GM18505 (cell line): ENCODE data around the gene TEX38.

Experiments
- ATAC-seq: cut with Tn5 transposase; IDR thresholded peaks from one replicate; pipeline ENCODE4 v1.9.1; 2021; ENCODE audit not compliant: unreplicated experiment
- POLR2A ChIP-seq: IDR thresholded peaks from 4 replicates; pipeline ENCODE4 v1.6.1; 2011; ENCODE audit warnings: borderline replicate concordance; ENCODE audit not compliant: insufficient read depth, insufficient read length; ENCODE audit errors: extremely low read depth

Gene TEX38

GRCh38 chr1:46671554-46671953 lies at the start of gene TEX38:
Gene TEX38 (plus strand): TSS chr1:46671854. CDS start chr1:46671935, 81 bp downstream.
- no peak for ATAC-seq
- TF ChIP-seq POLR2A: no peak

DNA sequence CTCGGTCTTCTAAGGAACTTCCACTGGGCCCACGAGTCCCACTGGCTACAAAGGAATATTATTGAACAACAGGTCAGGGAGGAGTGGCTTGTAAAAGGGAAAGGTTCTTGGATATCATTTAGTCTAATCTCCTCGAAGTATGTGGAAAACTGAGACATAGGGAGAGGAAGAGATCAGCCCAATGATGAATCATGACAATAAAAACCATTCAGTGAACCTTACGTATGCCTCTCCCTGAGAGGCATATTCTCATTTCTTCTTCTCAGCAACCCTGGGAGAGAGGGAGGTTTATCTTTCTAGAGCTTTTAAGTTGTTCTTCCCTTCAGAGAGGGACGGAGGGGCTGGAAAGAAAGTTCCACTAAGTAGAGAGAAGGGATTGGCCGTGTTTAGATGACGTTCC lies 49.7 kb upstream of the TEX38 start:
- no peak for ATAC-seq
- TF ChIP-seq POLR2A: no peak

DNA sequence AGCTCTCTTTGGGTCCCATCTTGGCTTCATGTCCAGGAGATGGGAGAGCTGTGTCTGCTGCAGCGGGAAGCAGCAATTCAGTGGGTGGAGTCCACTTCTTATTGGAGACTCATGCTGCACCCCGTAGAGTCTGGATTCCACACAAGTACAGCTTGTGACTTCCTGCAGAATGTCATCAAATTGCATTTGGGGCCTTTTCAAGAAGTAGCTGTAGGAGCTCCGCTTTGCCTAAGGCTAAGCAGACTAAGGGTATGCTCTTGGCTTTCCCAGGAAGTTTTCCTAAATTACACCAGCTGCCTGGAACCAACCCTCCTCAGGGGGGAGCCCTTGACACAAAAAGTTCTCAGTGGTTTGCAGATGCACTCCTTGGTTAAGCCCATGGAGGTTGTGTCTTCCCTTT lies 49.3 kb upstream of the TEX38 start:
- ATAC-seq: no peak

DNA sequence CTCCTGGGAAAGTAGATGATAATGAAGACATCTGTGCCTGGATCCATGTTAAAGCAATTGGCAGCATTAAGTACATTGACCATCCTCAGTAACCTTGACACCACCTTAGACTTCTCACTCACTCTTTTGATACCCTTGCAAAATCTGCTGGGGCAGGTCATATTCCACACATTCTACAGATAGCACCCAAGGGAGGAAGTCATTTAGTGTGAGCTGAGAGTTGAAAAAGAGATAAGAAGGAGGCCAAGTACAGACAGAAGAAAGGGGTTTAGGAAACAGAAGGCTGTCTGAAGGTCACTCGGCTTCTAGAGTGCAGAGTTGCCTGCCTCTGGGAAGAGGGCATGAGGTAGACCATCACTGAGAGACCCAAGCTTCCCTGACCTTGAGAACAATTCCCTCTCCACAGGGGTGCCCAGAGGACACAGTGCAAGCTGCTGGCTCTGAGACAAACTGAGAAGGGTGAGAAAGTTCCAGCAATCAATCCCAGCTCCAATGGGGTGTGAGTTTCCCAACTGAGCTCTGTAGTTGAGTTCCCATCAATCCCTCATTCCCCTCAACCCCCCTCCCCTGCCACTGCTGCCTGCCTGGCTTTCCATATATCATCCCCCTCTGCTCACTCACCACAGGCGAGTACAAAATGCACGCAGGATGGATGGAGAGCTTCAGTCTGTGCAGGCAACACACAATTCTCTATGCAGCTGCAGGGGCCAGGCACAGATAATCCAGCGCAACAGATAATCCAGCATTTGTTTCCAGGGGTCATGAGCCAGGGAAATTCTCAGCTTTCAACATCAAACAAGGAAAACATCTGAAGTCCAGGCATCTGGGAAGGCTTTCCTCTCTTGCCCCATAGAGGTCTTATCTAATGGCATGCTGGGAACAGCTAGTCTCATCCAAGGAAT lies 47.7 kb upstream of the TEX38 start:
- no peak for ATAC-seq
- TF ChIP-seq POLR2A: no peak

More for the DNA sequence above, 49.3 kb upstream of the TEX38 start:
- no peak for TF ChIP-seq POLR2A

DNA sequence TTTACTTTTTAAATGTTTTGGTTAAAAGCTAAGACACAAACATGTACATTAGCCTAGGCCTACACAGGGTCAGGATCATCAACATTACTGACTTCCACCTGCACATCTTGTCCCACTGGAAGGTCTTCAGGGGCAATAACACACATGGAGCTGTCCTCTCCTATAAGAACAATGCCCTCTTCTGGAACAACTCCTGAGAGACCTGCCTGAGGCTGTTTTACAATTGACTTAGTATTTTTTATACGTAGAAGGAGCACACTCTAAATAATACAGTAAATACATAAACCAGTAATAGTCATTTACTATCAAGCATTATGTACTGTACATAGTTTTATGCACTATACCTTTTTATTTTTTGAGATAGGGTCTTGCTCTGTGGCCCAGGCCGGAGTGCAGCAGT lies 40.9 kb upstream of the TEX38 start:
- TF ChIP-seq POLR2A: no peak
- ATAC-seq: no peak

DNA sequence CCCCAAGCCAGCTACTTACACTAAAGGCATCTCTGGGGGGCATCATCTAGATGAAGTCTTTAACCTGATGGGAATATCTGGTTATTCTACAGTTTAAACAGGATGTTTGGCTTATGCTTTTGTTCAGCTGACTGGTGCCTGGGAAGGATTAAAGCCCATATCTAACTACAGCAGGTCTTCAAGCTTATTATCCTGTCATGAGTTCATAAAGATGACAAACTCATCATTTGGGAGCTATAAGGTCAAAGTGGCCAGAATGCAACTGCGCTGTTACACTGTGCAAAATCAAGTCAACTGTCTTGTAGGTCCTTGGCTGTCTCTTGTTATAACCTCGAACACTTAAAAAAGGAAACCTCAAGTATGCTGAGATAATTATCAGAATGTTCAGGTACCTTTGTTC lies 36.4 kb upstream of the TEX38 start:
- no peak for ATAC-seq
- no peak for TF ChIP-seq POLR2A

DNA sequence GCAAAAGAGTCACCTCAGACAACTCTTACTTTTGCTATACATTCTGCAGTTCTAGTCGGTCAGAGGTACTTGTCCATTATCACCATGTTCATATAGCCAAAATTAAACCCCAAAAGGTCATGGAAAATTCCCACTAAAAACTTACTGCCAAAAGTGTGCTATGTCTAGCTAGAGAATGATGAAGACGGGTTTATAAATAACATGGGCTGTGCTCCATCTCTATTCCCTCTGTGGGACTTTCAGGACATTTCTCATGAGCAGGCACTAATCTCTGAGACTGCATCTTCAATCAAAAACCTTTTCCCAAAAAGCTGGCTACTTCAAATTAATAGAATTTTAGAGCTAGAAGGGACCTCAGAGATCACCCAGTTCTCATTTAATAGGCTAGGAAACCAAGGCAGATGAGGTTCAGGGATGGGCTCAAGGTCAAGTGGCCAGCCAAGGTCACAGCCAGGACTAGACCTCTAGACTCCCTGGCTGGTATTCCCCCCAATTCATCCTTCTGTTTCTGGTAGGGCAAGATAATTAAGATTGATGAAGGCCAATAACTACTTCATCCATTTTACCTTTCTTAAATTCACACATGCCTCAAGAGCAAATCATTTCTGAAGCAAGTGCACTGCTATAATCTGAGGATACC lies 34.1 kb upstream of the TEX38 start:
- ATAC-seq: no peak
- TF ChIP-seq POLR2A: no peak

- TF ChIP-seq POLR2A: no peak
- ATAC-seq: no peak
Measured at GRCh38 chr1:46638921-46639320, 32.7 kb upstream of the TEX38 start.

DNA sequence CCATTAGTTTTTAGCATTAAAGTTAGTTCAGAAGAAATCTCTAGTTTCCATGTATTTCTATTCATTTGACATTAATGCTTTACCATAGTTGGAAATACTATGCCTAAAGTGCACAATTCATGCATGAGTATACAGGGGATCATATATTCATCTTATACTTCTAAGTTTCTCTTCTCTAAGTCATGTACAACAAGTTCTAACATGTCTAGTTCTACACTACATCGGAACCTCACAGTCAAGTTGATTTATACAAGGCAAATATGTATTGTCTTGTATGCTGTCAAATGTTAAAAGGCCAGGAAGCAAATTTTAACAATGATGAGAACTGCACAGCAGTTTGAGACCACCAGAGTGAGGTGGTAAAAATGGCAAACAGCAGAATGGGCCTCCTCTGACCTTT lies 32.1 kb upstream of the TEX38 start:
- no peak for TF ChIP-seq POLR2A
- ATAC-seq: no peak

DNA sequence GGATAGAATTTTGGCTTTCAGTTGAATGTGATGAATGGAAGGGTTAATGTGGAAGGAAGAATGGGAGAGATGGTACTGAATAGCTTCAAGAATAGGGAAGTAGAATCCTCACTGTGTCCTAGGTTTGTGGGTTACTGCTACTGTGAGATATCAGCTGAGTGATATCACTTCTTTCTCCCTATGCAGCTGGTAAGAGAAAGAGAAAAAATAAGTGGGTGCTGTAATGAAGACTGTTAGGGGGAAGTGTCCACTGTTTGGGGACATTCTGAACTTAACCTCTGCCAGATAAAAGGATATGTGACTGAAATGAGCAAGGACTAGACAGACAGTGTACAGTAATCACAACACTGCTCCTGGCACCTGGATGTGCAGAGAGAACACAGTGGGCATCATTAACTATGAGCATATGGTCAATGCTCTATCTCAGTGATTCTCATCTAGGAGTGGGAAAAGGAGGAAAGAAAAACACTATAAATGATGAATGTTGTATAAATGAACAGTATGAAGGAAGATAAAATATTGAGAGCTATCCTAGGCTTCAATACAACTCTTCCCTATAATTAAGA lies 29.5 kb upstream of the TEX38 start:
- ATAC-seq: no peak
- no peak for TF ChIP-seq POLR2A

- ATAC-seq: no peak
- no peak for TF ChIP-seq POLR2A
Measured at GRCh38 chr1:46643368-46643775, 28.3 kb upstream of the TEX38 start.

- TF ChIP-seq POLR2A: no peak
- ATAC-seq: no peak
Measured at GRCh38 chr1:46645815-46646214, 25.8 kb upstream of the TEX38 start.

DNA sequence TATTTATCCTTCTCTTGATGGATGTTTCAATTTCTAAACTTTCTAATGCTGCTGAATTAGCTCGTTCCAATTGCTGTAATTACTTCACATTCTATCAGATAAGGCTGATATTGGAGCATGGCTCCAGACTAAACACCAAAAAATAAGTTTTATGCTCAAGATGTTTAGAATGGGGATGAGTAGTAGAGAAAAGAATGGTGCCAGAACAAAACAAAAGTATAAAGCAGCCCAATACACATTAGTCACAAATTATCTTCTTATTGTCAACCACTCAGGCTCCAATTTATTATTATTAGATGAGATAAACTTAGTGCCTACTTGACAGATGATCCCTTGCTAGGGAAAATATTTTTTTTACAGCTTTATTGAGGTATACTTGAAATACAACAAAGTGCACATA lies 25.3 kb upstream of the TEX38 start:
- no peak for ATAC-seq
- no peak for TF ChIP-seq POLR2A

DNA sequence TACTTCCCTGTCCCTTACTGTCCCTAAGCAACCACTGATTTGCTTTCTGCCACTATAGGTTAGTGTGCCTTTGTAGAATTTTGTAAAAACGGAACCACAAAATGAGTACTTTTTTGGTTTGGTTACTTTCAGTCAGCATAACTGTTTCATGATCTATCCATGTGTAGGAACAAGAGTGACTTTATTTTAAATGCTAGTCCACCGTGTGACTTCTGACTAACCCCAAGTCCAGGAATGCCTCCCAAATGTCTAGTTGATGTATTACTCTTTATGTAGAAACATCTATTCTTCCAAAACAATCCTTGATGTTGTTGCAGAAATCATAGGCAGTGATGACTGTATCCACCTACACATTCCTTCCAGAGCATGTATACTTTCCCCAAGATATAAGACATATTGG lies 24.8 kb upstream of the TEX38 start:
- no peak for TF ChIP-seq POLR2A
- no peak for ATAC-seq
